ENCODE measurements around the gene COL1A1. TPM values are rescaled to one million over a fixed set of nuclear protein-coding genes. Genes with fewer than 3 reads are reported as not detected.

COL1A1 gene
- total RNA-seq, 6 donors from 2014 or later = 15.4 to 555 (median 117) TPM

DNA sequence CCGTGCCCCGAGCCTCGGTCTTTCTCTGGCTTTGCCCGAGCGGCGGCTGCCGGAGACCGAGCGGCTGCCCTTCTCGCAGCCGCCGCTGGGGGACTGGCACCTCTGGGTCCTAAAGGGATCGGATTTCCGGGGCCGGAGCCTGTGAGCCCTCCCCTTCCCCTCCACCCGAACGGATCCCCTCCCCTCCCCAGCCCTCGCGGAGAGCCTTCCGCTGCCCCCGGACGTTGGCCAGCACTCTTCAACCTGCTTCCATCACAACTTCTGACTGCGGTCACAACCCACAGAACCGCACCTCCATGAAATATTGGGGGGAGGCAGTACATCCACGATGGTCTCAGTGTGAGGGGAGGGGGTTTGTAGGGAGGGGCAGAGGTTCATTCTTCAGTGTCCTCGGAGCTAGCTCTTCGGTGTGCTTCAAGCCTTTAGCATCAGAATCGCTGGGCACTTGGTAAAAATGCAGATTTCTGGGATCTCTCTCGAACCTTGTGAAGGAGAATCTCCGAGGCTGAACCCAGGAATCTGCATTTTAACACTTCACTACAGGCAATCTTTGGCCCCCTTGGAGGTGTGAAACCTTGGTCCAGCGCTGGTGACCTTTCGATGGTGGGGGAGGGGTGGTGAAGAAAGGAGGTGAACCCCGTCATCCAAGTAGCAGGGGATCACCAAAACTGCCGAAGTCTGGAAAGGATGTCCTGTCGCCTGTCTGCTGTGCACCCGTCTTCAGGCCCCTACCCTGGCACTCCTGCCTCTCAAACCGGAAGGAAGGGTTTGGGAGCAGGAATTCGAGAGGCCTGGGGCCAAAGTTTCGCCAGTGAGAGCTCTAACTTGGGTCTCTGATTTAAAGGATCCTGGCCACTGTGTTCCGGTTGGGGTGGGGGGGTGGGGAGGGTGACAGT lies 50.1 kb downstream of the COL1A1 start:
- TF ChIP-seq POLR2AphosphoS5 (IDR thresholded peaks at IDR 0.05) (peak; percentile 71 to 76), EP300 (IDR thresholded peaks at IDR 0.05) (no peak), POLR2A (IDR thresholded peaks at IDR 0.05) (peak in 1 of 4 donors; percentile 49)
- TF ChIP-seq, protein P1, sequence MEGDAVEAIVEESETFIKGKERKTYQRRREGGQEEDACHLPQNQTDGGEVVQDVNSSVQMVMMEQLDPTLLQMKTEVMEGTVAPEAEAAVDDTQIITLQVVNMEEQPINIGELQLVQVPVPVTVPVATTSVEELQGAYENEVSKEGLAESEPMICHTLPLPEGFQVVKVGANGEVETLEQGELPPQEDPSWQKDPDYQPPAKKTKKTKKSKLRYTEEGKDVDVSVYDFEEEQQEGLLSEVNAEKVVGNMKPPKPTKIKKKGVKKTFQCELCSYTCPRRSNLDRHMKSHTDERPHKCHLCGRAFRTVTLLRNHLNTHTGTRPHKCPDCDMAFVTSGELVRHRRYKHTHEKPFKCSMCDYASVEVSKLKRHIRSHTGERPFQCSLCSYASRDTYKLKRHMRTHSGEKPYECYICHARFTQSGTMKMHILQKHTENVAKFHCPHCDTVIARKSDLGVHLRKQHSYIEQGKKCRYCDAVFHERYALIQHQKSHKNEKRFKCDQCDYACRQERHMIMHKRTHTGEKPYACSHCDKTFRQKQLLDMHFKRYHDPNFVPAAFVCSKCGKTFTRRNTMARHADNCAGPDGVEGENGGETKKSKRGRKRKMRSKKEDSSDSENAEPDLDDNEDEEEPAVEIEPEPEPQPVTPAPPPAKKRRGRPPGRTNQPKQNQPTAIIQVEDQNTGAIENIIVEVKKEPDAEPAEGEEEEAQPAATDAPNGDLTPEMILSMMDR (IDR thresholded peaks at IDR 0.05) = peak; percentile 62 to 94 (median 78)
- Histone ChIP-seq H3K9me3 (no peaks in the 10 kb centered on the region), H3K4me1 (peaks cover 41 to 76% (median 61%) of the 10 kb centered on the region in 4 donors), H3K27me3 (no peaks in the 10 kb centered on the region), H3K27ac (peak overlapping the region; percentile 91 to 97 (median 94)), H3K36me3 (no peaks in the 10 kb centered on the region), H3K4me3 (peak overlapping the region; percentile 65 to 94 (median 85))
- ATAC-seq (ENCODE audit: low FRiP score in 2 of 2) (peak; percentile 89 to 92), DNase-seq (peak; percentile 95)
- WGBS, 2 donors = 0 to 1% methylated on average over 13 to 28 of the region's 40 CpGs

DNA sequence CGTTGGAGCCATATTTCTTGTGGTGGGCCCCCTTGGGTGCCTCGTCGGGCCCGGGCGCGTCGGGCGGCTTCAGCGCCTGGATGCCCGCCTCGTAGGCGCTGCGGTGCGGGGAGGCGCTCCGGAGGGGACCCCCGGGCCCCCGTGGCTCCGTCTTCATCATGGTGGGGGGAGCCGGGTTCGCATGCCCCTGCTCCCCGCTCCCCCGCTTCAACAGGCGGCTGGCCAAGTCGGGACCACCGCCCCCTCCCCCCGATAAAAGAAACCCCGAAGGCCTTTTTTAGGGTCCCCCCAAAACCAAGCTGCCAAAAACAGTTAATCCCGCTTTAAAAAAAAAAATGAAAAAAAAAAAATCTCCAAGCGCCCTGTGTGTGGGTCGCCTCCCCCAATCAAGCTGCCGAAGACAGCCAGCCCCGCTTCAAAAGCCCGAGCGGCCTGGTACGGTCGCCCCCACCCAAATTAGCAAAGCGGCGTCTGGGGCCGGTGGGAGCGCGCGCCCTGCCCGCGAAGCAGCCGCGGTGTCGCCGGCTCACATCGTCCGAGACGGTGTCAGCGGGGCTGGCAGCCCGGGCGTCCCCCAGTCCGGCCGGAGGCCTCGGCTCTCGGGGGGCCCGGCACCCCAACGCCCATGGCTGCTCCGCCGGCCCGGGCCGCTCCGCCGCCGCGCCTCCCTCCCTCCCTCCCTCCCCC lies 50.9 kb downstream of the COL1A1 start, which contains the start of gene PPP1R9B:
Gene PPP1R9B (minus strand): TSS at position 324 of the 687 bp plus-strand sequence. CDS start 164 bp downstream, at position 160.
- ATAC-seq (ENCODE audit: low FRiP score in 2 of 2) = no peak
- no peaks in the 10 kb centered on the region for H3K27me3 ChIP-seq

DNA sequence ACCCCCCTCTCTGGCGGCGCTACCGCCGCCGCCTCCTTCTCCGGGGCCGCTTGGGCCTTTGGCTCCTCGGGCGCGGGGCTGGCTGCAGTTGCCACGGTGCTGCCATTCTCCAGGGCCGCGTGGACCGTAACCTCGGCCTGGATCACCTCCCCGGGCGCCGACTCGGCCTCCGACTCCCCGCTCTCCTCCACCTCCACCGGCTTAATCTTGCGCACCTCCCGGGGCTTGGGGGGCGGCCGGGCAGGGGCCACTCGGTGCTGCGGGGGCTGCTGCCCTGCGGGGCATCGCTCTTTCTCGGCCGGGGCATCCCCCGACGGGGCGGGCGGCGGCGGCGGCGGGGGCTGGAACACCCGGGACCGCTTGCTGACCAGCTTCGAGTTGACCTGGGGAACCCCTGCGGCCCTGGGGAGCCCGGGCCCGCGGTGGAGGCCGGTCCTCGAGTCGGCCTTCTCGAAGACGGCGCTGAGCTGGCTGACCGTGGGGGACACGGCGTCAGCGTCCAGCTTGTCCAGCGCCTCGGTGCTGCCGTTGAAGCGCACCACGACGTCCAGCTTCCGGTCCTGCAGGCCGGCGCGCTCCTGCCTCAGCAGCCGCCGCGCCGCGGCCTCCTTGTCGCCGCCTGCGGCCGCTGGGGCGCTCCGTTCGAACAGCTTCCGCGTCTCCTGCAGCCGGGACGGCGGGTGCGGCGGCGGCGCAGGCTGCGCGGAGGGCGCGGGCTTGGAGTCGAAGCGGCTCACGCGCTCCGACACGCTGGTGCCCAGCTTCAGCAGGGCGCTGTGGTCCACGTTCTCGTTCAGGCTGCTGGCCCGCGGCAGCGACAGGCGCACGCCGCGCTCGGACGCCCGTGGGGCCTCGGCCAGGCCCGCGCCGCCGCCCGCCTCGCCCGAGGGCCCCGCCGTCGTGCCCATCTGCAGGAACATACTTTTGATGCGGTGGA lies 51.7 kb downstream of the COL1A1 start:
- H3K36me3 ChIP-seq = peaks cover 2 to 8% (median 6%) of the 10 kb centered on the region in 4 donors
- peak overlapping the region; percentile 65 to 94 (median 85) for H3K4me3 ChIP-seq
- WGBS, 2 donors = 0 to 2% methylated on average over 14 to 34 of the region's 123 CpGs
- ATAC-seq (ENCODE audit: low FRiP score in 2 of 2) = peak in 1 of 2 donors; percentile 13
- peaks cover 57 to 82% (median 64%) of the 10 kb centered on the region in 4 donors for H3K4me1 ChIP-seq
- no peaks in the 10 kb centered on the region for H3K27me3 ChIP-seq
- TF ChIP-seq POLR2A (IDR thresholded peaks at IDR 0.05) (peak in 1 of 4 donors; percentile 37), EP300 (IDR thresholded peaks at IDR 0.05) (no peak), POLR2AphosphoS5 (IDR thresholded peaks at IDR 0.05) (peak in 1 of 2 donors; percentile 22)
- TF ChIP-seq, protein P1 (IDR thresholded peaks at IDR 0.05) = peak in 4 of 6 experiments; percentile 30 to 64 (median 47)
- H3K9me3 ChIP-seq = no peaks in the 10 kb centered on the region
- DNase-seq = peak; percentile 71 to 95
- peak overlapping the region; percentile 91 to 97 (median 94) for H3K27ac ChIP-seq

More for the DNA sequence above, 50.9 kb downstream of the COL1A1 start, which contains the start of gene PPP1R9B:
- WGBS, 2 donors = 0 to 1% methylated on average over 23 to 56 of the region's 69 CpGs
- H3K4me1 ChIP-seq = peaks cover 49 to 82% (median 65%) of the 10 kb centered on the region in 4 donors
- no peaks in the 10 kb centered on the region for H3K36me3 ChIP-seq
- DNase-seq = no peak
- peak within 1 kb of the TSS; percentile 91 to 97 (median 94) for H3K27ac ChIP-seq
- peak within 1 kb of the TSS; percentile 65 to 94 (median 85) for H3K4me3 ChIP-seq
- H3K9me3 ChIP-seq = no peaks in the 10 kb centered on the region
- no peak for TF ChIP-seq POLR2A (IDR thresholded peaks at IDR 0.05)
- TF ChIP-seq POLR2AphosphoS5 (IDR thresholded peaks at IDR 0.05) = no peak
- TF ChIP-seq, protein P1 (IDR thresholded peaks at IDR 0.05) = no peak
- TF ChIP-seq EP300 (IDR thresholded peaks at IDR 0.05) = no peak

DNA sequence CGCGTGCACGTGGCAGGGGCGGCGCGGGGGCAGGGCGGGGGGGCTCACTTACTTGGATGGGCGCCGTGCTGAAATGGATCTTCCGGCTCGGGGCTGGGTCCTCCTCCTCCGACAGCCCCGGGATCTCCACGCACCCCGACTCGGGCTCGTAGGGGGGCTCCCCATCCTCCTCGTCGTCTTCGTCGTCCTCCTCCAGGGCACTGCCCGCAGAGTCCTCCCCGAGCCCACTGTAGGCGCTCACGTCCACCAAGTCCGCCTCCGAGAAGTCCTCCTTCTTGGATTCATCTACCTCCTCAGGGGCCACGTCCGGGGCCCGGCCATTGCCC lies 52.4 kb downstream of the COL1A1 start:
- TF ChIP-seq POLR2A (IDR thresholded peaks at IDR 0.05) = no peak
- TF ChIP-seq POLR2AphosphoS5 (IDR thresholded peaks at IDR 0.05) = no peak
- no peak for TF ChIP-seq EP300 (IDR thresholded peaks at IDR 0.05)
- TF ChIP-seq, protein P1 (IDR thresholded peaks at IDR 0.05) = no peak
- DNase-seq (no peak), ATAC-seq (ENCODE audit: low FRiP score in 2 of 2) (no peak)
- no peaks in the 10 kb centered on the region for H3K27me3 ChIP-seq
- H3K27ac ChIP-seq = peak overlapping the region; percentile 91 to 97 (median 94)
- peaks cover 54 to 82% (median 60%) of the 10 kb centered on the region in 4 donors for H3K4me1 ChIP-seq
- WGBS, 2 donors = 0% methylated on average over 8 to 13 of the region's 30 CpGs
- H3K4me3 ChIP-seq = peak overlapping the region; percentile 65 to 94 (median 85)
- no peaks in the 10 kb centered on the region for H3K9me3 ChIP-seq
- H3K36me3 ChIP-seq = peaks cover 6 to 14% (median 12%) of the 10 kb centered on the region in 4 donors
